Upper lobe of right lung (tissue), 1 donor: ENCODE data around the gene PTPRK. TPM values are rescaled to one million over a fixed set of nuclear protein-coding genes. Genes with fewer than 3 reads are reported as not detected.

Experiments used
- ATAC-seq: fragments of 200-7000 bp; cut with Tn5 transposase; one replicate; pipeline ENCODE4 v1.9.1; 2020; ENCODE audit warnings: mild to moderate bottlenecking, moderate library complexity
- DNase-seq: peaks from one replicate; pipeline ENCODE4 v3.0.0-alpha.2; 2020
- H3K27ac ChIP-seq: fragments of 200-600 bp; one replicate; pipeline ENCODE4 v1.8.0; 2022
- H3K27me3 ChIP-seq: fragments of 200-600 bp; one replicate; pipeline ENCODE4 v1.8.0; 2022; ENCODE audit warnings: mild to moderate bottlenecking
- H3K36me3 ChIP-seq: fragments of 200-600 bp; one replicate; pipeline ENCODE4 v1.8.0; 2022
- H3K4me1 ChIP-seq: fragments of 200-600 bp; one replicate; pipeline ENCODE4 v1.8.0; 2022
- H3K4me3 ChIP-seq: fragments of 200-600 bp; one replicate; pipeline ENCODE4 v1.8.0; 2022; ENCODE audit warnings: mild to moderate bottlenecking
- H3K9me3 ChIP-seq: fragments of 200-600 bp; one replicate; pipeline ENCODE4 v1.8.0; 2022
- intact Hi-C: fragments of 100-400 bp; cut with DNase I; formaldehyde crosslinking; loops from one replicate; pipeline ENCODE4 v1.11.0; 2022
- total RNA-seq: library from RNA; stranded (reverse); fragmentation: NEBNext Ultra II Directional; extraction: Animal tissue kit (Norgen Biotek cat#: 25700); gene quantifications from one replicate; pipeline ENCODE4 v1.2.1, GENCODE V29; 2021
- TF ChIP-seq, protein P1 (sequence below): fragments of 200-600 bp; IDR thresholded peaks from one replicate; pipeline ENCODE4 v1.8.0; 2022; ENCODE audit warnings: antibody characterized with exemption
- donor health status: DM: no; HTN: yes; CAD: no; lungs with severe emphysema.

The PTPRK gene
- total RNA-seq, 1 donor from 2014 or later: 64.6 TPM

DNA sequence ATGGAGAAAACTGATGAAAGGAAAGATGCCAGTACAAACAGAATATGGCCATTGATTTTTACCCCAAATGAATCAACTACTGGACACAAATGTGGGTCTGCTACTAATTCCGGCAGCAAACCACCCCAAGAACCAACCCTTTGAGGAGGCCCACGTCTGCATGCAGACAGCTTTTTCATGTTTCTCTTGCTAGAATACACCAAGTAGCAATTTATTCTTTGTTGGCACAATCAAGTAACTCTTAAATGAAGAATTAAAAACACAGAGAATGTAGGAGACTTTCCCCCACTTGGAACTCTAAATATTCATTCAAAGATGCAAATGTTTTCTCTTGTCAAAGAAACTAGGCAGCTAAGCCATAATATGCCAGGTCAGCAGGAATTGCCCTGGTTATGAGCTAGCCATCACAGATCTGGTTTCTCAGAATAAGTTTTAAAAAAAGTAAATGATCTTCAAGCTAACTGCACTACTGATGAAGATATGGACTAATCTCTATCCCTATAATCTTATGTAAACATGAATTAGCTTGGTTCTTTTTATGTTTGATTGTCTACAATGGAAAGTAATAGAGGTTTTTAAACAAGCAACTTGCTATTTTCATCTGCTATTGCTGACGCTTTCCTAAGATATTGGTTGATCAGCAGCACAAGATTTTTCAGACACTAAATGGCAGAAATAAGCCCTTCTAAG lies 456.4 kb downstream of the PTPRK start:
- intact Hi-C loops: no loop called here
- Histone ChIP-seq H3K27me3 (no peaks in the 10 kb centered on the region), H3K36me3 (no peaks in the 10 kb centered on the region), H3K27ac (no peak overlapping the region), H3K9me3 (no peaks in the 10 kb centered on the region), H3K4me1 (no peaks in the 10 kb centered on the region), H3K4me3 (no peak overlapping the region)
- no peak for ATAC-seq
- TF ChIP-seq, protein P1, sequence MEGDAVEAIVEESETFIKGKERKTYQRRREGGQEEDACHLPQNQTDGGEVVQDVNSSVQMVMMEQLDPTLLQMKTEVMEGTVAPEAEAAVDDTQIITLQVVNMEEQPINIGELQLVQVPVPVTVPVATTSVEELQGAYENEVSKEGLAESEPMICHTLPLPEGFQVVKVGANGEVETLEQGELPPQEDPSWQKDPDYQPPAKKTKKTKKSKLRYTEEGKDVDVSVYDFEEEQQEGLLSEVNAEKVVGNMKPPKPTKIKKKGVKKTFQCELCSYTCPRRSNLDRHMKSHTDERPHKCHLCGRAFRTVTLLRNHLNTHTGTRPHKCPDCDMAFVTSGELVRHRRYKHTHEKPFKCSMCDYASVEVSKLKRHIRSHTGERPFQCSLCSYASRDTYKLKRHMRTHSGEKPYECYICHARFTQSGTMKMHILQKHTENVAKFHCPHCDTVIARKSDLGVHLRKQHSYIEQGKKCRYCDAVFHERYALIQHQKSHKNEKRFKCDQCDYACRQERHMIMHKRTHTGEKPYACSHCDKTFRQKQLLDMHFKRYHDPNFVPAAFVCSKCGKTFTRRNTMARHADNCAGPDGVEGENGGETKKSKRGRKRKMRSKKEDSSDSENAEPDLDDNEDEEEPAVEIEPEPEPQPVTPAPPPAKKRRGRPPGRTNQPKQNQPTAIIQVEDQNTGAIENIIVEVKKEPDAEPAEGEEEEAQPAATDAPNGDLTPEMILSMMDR: no peak
- DNase-seq: no peak

DNA sequence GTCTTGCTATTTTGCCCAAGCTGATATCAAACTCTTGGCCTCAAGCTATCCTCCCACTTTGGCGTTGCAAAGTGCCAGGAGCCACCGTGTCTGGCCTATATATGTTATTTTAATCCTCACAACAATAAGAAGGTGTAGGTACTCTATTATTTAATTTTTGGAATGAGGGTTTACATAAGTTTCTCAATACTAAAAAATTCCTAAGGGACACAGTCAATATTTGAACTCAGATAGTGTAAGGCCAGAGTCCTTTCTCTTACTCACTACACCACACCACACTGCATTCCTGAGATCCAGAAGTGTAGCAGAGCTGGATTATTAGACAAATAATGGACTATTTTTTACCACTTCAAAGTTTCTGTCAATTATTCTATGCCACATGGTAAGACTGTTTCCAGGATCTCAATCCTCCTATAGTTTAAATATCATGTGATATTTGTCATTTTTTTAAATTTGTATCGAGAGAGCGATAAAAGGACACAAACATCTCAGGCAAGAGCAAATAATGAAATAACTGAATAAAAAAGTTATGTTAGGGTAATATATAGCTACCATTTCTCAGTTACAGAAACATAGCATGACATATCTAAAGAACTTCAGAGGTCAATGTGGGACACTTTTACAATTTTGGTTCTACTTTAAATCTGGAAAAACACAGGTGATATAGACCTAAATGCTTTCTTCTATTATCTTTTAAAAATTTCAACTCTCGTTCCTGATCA lies 457.4 kb downstream of the PTPRK start:
- TF ChIP-seq, protein P1: no peak

DNA sequence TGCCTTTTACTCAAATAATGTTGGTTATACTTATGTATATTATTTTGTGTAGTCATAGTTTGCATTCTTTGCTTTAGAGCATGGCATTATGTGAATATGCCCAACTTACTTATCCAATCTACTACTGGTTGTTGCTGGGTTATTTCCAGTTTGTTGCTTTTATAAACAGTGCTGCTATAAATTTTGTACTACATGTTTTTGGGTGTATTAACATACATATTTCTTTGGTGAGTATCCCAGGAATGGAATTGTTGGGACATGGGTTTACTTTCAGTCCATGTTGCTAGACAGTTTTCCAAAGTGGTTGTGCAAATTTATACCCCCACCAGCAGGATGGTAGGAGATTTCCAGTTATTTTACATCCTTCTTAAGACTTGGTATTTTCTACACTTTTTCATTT lies 462.5 kb downstream of the PTPRK start:
- intact Hi-C loops: no loop called here
- TF ChIP-seq, protein P1: no peak
- H3K27ac ChIP-seq: no peak overlapping the region
- H3K9me3 ChIP-seq: no peaks in the 10 kb centered on the region
- H3K4me3 ChIP-seq: no peak overlapping the region
- DNase-seq: no peak
- no peaks in the 10 kb centered on the region for H3K4me1 ChIP-seq
- no peaks in the 10 kb centered on the region for H3K27me3 ChIP-seq
- no peaks in the 10 kb centered on the region for H3K36me3 ChIP-seq
- ATAC-seq: no peak

More for the DNA sequence above, 457.4 kb downstream of the PTPRK start:
- DNase-seq: no peak
- Histone ChIP-seq H3K4me1 (no peaks in the 10 kb centered on the region), H3K36me3 (no peaks in the 10 kb centered on the region), H3K27me3 (no peaks in the 10 kb centered on the region), H3K9me3 (no peaks in the 10 kb centered on the region), H3K4me3 (no peak overlapping the region), H3K27ac (no peak overlapping the region)
- peak; percentile 90 for ATAC-seq
- intact Hi-C loops: no loop called here

- no peaks in the 10 kb centered on the region for H3K36me3 ChIP-seq
- H3K27ac ChIP-seq: no peak overlapping the region
- H3K27me3 ChIP-seq: no peaks in the 10 kb centered on the region
- no peak for ATAC-seq
- no peak for DNase-seq
- H3K9me3 ChIP-seq: no peaks in the 10 kb centered on the region
- no peaks in the 10 kb centered on the region for H3K4me1 ChIP-seq
- no peak overlapping the region for H3K4me3 ChIP-seq
- intact Hi-C loops: no loop called here
- TF ChIP-seq, protein P1: no peak
Measured at GRCh38 chr6:128057541-128057940, 462.9 kb downstream of the PTPRK start.

- Histone ChIP-seq H3K36me3 (no peaks in the 10 kb centered on the region), H3K9me3 (no peaks in the 10 kb centered on the region), H3K27me3 (no peaks in the 10 kb centered on the region), H3K4me1 (no peaks in the 10 kb centered on the region), H3K4me3 (no peak overlapping the region), H3K27ac (no peak overlapping the region)
- ATAC-seq (no peak), DNase-seq (no peak)
- intact Hi-C loops: no loop called here
- TF ChIP-seq, protein P1: no peak
Measured at GRCh38 chr6:128053109-128053508, 467.3 kb downstream of the PTPRK start.
